ENCODE results near the gene CD69.

CD69 gene

GRCh38 chr12:9779209-9779608 lies 18.5 kb upstream of the CD69 start:
- no peak for DNase-seq

DNA sequence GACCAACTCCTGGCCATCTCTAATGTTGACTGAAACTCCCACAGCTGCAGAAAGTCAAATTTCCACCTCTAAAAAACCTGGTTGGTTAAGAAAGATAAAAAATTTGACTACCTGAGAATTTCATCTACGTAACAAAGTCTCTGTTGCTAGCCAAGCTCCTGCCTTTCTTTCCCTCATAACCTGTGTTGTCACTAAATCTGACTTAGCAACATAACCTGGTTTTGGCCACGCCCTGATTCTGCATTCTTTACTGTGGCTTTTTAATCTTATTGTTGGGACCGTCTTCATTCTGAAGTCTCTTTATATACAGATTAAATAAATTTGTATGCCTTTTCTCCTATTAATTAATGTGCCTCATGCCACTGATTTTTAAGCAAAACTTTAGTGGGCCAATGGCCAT lies 16.1 kb upstream of the CD69 start:
- DNase-seq: no peak

GRCh38 chr12:9773216-9773877 lies 12.6 kb upstream of the CD69 start:
- no peak for DNase-seq

- DNase-seq: no peak
Observed at GRCh38 chr12:9763025-9763424, 2.3 kb upstream of the CD69 start.

DNA sequence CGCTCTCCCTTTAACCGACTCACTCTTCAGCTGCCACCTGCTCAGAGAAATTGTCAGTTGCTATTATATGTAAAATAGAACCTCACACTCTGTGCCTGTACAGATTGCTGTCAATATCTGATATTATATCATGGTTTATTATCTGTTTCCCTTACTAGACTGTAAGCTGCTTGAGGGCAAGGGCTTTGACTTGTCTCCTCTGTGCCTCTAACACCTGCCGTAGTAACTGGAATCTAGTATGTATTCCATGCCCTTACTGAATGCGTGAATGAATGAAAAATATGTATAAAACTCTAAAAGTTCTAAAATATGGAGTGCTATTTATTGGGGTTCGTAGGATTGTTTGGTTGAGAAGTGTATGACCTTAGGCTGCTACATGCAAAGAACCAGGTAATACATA lies 1.7 kb upstream of the CD69 start:
- DNase-seq: no peak

DNA sequence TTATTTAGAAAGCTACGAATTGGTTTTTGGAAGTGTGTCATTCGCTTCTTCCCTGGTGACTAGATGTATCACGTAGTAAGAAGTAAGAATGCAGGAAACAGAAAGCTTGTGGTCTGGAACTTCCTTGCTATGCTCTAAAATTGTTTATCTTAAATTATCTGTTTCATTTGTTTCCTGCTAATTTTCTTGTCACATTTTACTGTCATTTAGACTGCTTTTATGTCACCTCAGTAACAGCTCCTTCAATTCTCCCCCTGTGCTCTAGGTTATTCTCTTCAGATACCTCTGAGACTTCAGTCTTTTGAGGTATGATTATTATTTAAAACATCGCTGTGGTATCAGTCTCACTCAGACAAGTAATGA lies 699 bp upstream of the CD69 start:
- DNase-seq: no peak

GRCh38 chr12:9760120-9760519 lies 581 bp downstream of the CD69 start:
- DNase-seq: no peak

DNA sequence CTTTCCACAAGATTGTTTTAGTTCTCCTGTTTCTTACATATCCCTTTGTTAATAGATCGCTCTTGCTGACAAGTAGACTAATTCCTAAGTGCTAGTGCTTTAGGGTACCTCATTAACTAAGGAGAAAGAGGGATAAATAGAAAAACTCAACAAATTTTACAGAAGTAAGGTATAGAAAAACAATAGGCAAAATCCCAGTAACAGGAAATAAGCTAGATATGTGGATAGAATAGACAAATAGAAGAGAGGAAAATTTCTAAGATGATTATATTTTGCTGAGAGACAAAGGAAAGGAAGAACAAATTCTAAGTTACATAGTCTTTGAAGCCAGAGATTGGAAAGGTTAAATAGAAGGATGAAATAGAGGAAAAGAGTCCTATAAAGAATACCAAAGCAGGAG lies 1.0 kb downstream of the CD69 start:
- no peak for DNase-seq

GRCh38 chr12:9758119-9758518 lies 2.6 kb downstream of the CD69 start:
- DNase-seq: no peak

GRCh38 chr12:9757433-9758025 lies 3.2 kb downstream of the CD69 start:
- no peak for DNase-seq

DNA sequence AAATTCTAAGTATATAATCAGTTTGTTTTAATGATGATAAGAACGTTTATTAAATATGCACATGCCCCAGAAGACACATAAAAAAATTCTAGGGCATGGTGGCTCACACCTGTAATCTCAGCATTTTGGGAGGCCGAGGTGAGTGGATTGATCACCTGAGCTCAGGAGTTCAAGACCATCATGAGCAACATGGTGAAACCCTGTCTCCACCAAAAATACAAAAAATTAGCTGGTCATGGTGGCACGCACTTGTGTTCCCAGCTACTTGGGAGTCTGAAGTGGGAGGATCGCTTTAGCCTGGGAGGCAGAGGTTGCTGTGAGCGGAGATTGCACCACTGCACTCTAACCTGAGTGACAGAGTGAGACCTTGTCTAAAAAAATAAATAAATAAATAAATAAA lies 4.0 kb downstream of the CD69 start:
- no peak for DNase-seq

DNA sequence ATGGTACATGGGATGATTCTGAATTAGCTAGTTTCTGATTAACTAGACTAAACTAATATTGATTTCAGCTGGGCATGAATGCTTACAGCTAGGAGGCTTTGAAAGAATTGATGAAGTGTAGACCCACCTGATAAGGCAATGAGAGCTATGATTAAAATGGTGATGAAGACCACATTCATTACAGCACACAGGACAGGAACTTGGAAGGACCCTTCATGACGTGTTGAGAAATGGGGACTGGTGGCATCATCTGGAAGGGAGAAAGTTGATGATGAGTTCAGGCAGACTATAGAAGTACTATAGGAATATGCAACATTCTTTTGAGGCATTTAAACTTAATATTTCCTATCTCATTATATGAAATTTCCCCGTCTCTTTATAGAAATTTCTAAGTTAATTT lies 4.5 kb downstream of the CD69 start:
- DNase-seq: no peak

GRCh38 chr12:9755567-9755966 lies 5.1 kb downstream of the CD69 start:
- DNase-seq: no peak

DNA sequence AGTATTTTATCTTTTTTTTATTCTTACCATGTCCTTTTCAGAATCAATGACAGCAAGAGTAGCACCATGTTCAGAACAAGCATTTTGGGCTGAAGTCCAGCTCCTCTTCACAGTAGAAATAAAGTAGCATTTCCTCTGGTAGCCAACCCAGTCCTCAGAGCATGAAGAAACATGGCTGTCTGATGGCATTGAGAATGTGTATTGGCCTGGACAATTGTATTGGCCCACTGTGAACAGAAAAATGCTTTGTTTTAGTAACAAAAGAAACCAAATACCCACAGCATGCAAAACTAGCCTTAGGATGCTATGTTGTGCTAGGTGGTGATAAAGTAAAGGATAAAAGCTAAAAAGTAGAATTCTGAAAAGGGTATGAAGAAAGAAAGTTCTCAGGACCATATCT lies 5.7 kb downstream of the CD69 start:
- DNase-seq: no peak

DNA sequence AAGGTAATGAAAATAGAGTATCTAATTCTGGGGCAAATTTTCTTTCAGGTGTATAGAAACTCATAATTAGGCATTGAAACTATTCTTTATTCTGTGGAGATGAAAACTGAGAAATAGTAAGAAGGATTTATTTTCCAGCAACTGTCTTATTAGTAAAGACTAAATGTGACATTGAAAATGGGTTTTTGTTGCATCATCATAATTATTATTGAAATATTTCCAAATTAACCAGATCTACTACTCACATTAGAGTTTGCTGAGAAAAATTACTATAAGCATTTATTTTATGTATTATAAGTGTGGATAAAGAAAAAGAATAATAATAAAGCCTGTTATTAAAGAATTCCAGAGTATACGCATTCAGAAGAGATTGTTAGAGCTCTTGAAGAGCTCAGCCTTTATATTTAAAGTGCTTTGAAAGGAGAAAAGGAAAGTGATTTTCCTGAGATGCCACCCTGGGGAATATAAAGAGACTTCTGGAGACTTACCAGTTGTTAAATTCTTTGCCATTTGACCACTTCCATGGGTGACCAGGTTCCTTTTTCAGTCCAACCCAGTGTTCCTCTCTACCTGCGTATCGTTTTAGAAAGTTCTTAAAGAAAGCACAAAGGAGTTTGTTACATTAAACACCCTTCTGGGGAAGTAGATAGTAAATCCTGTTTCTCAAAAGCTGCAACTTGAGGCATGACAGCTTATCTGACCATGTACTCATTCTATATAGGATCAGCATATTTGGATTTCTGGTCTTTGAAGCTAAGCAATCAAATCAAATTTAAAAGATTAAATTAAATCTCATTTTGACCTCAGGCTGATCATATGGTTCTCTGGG lies 6.4 kb downstream of the CD69 start:
- DNase-seq: no peak

DNA sequence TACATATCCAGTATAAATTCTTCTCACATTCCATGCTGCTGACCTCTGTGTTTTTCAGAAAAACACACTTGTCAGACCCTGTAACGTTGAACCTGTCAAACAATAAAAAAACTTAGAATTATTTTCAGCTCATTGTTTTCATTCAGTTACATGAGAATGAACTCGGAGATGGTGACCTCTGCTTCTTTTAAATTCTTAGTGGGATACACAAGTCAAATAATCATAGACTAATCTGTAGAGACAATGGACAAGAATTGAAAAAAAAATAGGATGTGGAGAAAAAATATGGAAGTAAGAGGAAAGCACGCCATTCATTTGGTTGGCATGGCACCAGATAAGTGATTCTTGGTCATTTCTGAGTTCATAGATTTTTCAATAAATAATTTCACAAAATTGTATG lies 7.2 kb downstream of the CD69 start:
- no peak for DNase-seq

DNA sequence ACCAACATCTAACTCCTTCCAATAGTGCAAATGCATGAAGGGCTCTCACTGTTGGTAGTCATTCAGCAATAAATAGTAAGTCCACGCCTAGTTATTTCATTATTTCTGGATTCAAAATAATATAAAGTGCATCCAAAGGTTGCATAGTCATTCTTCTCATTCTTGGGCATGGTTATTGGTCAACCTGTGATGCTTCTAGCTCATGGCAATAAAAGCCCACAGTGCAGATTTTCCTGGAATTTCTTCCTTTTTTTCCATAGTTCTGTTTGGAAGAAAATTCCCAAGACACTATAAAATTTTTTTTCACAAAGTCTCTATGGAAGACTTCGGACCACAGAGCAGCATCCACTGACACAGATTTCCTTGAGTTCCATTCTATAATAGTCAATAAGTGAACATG lies 7.6 kb downstream of the CD69 start:
- no peak for DNase-seq

DNA sequence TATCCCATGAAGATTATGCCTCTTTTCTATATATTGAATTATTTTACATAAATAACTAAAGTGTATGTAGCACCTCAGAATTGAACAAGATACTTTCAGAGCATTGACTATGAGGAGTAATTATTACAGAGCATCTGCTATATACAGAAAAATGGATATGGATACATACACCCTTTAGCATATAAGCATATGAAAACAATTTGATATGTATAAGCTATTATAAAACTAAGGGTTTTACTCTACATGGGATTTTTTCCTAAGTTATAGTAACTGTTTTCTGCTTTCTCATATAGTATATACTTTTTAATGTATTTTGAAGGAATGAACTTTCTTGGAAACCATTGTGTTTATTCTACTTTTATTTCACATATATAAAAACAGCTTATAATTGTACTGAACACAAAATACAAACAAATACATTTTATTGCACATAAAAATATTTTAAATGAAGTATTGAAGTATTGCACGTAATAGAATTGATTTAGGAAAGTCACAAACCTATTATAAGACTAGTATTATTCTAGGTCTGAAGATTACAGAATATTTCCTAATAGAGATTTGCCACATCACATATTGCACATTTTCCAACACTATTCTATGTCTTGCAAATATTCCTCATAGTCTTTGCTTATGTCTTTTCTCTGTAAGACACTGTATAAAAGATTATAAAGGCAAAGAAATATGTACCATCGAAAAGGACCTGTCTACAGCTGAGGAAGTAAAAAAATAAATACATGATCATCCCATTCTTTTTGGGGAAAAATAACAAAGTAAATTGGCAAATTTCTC lies 8.4 kb downstream of the CD69 start:
- DNase-seq: no peak

DNA sequence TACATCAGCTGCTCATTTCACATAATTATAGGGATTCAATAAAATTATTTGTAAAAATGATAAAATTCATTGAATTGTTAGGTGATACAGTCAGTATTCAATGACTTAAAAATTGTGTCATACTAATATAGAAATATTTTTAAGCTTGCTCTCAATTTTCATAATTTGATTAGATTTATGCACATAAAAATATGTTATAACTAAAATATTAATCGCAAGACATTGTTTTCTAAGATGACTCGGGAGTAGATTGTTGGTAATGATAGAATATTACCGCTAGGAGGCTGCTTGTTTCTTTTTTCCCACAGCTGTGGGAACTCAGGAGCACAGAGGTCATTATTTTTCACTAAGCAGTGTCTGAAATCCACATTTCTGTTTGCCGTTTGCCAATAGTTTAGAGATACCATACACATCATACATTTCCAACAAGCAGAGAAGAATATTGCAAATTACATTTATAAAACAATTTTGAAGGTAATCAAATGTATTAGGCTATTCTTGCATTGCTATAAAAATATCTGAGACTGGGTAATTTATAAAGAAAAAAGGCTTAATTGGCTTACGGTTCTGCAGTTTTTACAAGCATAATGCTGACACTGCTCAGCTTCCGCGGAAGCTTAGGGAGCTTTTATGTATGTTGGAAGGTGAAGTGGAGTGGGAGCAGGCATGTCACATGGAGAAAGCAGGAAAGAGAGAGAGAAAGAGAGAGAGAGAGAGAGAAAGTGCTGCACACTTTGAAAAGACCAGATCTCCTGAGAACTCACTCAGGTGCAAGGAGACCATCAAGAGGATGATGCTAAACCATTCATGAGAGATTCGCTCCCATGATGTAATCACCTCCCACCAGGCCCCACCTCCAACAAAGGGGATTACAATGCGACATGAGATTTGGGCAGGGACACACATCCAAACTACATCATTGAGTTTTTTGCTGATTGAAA lies 9.2 kb downstream of the CD69 start:
- peak; percentile 57 for DNase-seq

- DNase-seq: peak; percentile 76
Observed at GRCh38 chr12:9750276-9751203, 10.2 kb downstream of the CD69 start.

- DNase-seq: no peak
Observed at GRCh38 chr12:9749640-9750039, 11.1 kb downstream of the CD69 start.

Data from NCI-H1105 (cell line).